Measurements from ENCODE around the gene DRAXIN.

DRAXIN gene

GRCh38 chr1:11693917-11694316, 2.4 kb downstream of the DRAXIN start:
- no peaks in the 10 kb centered on the region for H3K27me3 ChIP-seq (ENCODE audit: low read depth, low read length)
- no peak overlapping the region for H3K4me3 ChIP-seq (ENCODE audit: low read length)
- no peak overlapping the region for H3K27ac ChIP-seq (ENCODE audit: low read length)
- H3K9me3 ChIP-seq (ENCODE audit: insufficient read depth, low read length), result no peaks in the 10 kb centered on the region
- no peak overlapping the region for H2AFZ ChIP-seq (ENCODE audit: low read depth, low read length)
- H3K36me3 ChIP-seq (replicated peaks; ENCODE audit: low read depth, low read length), result no peaks in the 10 kb centered on the region
- H3K4me2 ChIP-seq (ENCODE audit: low read length), result no peak overlapping the region
- H3K9ac ChIP-seq (ENCODE audit: low read length), result no peak overlapping the region
- TF ChIP-seq EZH2phosphoT487 (IDR thresholded peaks at IDR 0.05; ENCODE audit: low read depth), result no peak
- TF ChIP-seq, protein P1, sequence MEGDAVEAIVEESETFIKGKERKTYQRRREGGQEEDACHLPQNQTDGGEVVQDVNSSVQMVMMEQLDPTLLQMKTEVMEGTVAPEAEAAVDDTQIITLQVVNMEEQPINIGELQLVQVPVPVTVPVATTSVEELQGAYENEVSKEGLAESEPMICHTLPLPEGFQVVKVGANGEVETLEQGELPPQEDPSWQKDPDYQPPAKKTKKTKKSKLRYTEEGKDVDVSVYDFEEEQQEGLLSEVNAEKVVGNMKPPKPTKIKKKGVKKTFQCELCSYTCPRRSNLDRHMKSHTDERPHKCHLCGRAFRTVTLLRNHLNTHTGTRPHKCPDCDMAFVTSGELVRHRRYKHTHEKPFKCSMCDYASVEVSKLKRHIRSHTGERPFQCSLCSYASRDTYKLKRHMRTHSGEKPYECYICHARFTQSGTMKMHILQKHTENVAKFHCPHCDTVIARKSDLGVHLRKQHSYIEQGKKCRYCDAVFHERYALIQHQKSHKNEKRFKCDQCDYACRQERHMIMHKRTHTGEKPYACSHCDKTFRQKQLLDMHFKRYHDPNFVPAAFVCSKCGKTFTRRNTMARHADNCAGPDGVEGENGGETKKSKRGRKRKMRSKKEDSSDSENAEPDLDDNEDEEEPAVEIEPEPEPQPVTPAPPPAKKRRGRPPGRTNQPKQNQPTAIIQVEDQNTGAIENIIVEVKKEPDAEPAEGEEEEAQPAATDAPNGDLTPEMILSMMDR (IDR thresholded peaks at IDR 0.05; ENCODE audit: low read depth, low read length), result no peak
- no peaks in the 10 kb centered on the region for H3K79me2 ChIP-seq (ENCODE audit: low read length)
- no peaks in the 10 kb centered on the region for H4K20me1 ChIP-seq (ENCODE audit: insufficient read depth, low read length)
- H3K4me1 ChIP-seq (ENCODE audit: low read length), result no peaks in the 10 kb centered on the region

DNA sequence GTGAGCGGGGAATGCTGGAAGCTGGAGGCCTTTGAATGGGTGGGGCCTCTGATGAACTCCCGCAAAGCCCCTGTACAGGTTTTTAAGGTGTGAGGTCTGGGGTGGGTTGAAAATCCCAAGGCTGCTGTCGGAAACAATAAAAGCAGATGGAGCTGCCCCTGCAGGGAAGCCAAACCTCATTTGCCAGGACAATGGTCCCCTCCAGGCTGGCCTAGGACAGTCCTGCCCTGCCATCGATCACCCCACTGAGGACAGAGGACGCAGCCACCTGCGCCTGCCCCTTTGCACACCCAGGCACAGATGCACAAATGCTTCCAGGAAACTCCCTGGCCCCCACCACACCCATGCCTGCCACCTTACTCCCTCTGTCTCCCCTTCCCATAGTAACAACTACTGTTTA, 4.4 kb downstream of the DRAXIN start:
- H3K9me3 ChIP-seq (ENCODE audit: insufficient read depth, low read length), result no peaks in the 10 kb centered on the region
- no peak overlapping the region for H3K9ac ChIP-seq (ENCODE audit: low read length)
- H3K27me3 ChIP-seq (ENCODE audit: low read depth, low read length), result no peaks in the 10 kb centered on the region
- H2AFZ ChIP-seq (ENCODE audit: low read depth, low read length), result no peak overlapping the region
- no peaks in the 10 kb centered on the region for H3K36me3 ChIP-seq (replicated peaks; ENCODE audit: low read depth, low read length)
- no peak overlapping the region for H3K4me2 ChIP-seq (ENCODE audit: low read length)
- H3K27ac ChIP-seq (ENCODE audit: low read length), result no peak overlapping the region
- no peaks in the 10 kb centered on the region for H4K20me1 ChIP-seq (ENCODE audit: insufficient read depth, low read length)
- H3K4me3 ChIP-seq (ENCODE audit: low read length), result no peak overlapping the region
- TF ChIP-seq EZH2phosphoT487 (IDR thresholded peaks at IDR 0.05; ENCODE audit: low read depth), result no peak
- TF ChIP-seq, protein P1 (IDR thresholded peaks at IDR 0.05; ENCODE audit: low read depth, low read length), result no peak
- no peaks in the 10 kb centered on the region for H3K4me1 ChIP-seq (ENCODE audit: low read length)
- no peaks in the 10 kb centered on the region for H3K79me2 ChIP-seq (ENCODE audit: low read length)

DNA sequence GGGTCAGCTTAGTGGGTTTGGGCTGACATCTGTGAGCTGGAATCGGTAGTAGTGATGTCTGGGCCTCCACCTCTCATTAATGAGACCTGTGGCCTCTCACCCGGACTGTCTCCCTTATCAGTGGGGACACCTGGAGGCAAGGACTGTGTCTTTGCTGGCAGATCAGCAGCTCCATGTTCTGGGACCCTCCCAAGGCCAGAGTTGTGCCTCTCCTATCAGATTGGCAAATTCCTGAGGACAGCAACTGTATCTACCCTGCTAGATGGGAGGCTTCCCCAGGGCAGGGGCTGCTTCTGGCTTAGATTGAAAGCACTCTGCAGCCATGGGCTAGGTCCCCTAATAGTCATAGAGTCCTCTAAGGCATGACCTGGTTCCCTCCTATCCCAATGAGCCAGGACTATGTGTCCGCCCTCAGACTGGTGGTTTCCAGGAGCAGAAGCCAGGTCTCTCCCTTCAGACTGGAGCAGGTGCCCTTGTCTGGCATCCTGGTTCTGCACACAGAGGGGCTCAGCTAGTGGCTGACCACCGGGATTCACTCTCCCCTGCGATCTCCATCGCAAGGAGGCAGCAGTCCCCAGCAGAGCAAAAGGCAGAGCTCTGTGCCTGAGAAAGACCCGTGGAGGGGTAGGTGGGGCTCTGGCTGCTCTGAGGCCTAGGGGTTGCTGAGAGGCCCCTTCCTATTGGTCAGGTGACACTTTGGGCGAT, 5.8 kb downstream of the DRAXIN start:
- Histone ChIP-seq H3K9me3 (ENCODE audit: insufficient read depth, low read length) (no peaks in the 10 kb centered on the region), H3K4me3 (ENCODE audit: low read length) (no peak overlapping the region), H4K20me1 (ENCODE audit: insufficient read depth, low read length) (no peaks in the 10 kb centered on the region), H3K79me2 (ENCODE audit: low read length) (no peaks in the 10 kb centered on the region), H3K4me2 (ENCODE audit: low read length) (no peak overlapping the region), H3K9ac (ENCODE audit: low read length) (no peak overlapping the region), H3K4me1 (ENCODE audit: low read length) (no peaks in the 10 kb centered on the region), H2AFZ (ENCODE audit: low read depth, low read length) (no peak overlapping the region), H3K27ac (ENCODE audit: low read length) (no peak overlapping the region), H3K27me3 (ENCODE audit: low read depth, low read length) (no peaks in the 10 kb centered on the region), H3K36me3 (replicated peaks; ENCODE audit: low read depth, low read length) (no peaks in the 10 kb centered on the region)
- no peak for TF ChIP-seq EZH2phosphoT487 (IDR thresholded peaks at IDR 0.05; ENCODE audit: low read depth)

DNA sequence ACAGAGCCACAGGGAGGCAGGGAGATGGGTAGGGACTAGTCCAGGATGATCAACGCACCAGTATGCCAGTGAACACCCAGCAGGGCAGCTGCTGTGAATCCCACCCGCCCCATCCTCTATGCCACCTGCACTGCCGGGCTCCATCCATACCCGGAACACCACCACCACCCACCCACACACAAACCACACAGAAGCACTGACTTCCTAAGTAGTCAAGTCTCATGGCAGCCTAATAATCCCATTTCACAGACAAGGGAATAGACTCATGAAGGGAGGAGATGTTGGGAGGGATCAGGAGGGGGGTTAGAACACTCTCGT, 6.3 kb downstream of the DRAXIN start:
- Histone ChIP-seq H2AFZ (ENCODE audit: low read depth, low read length) (no peak overlapping the region), H3K9me3 (ENCODE audit: insufficient read depth, low read length) (no peaks in the 10 kb centered on the region), H3K9ac (ENCODE audit: low read length) (no peak overlapping the region), H3K4me1 (ENCODE audit: low read length) (no peaks in the 10 kb centered on the region), H3K4me3 (ENCODE audit: low read length) (no peak overlapping the region), H3K27ac (ENCODE audit: low read length) (no peak overlapping the region), H4K20me1 (ENCODE audit: insufficient read depth, low read length) (no peaks in the 10 kb centered on the region), H3K4me2 (ENCODE audit: low read length) (no peak overlapping the region), H3K27me3 (ENCODE audit: low read depth, low read length) (no peaks in the 10 kb centered on the region), H3K36me3 (replicated peaks; ENCODE audit: low read depth, low read length) (no peaks in the 10 kb centered on the region), H3K79me2 (ENCODE audit: low read length) (no peaks in the 10 kb centered on the region)
- TF ChIP-seq EZH2phosphoT487 (IDR thresholded peaks at IDR 0.05; ENCODE audit: low read depth), result no peak
- TF ChIP-seq, protein P1 (IDR thresholded peaks at IDR 0.05; ENCODE audit: low read depth, low read length), result no peak
